HG03469 (cell line): Measurements from ENCODE around the gene CTDNEP1.
"Not testable (repeated sequence)": the region's sequence is repeated elsewhere in the genome, so short reads cannot be mapped to it uniquely, and the experiment has no call there.

Source experiments
- ATAC-seq: cut with Tn5 transposase; IDR thresholded peaks from one replicate; pipeline ENCODE4 v1.9.1; 2021; ENCODE audit warnings: mild to moderate bottlenecking, moderate library complexity, moderate number of reproducible peaks; ENCODE audit not compliant: unreplicated experiment

Gene CTDNEP1

GRCh38 chr17:7249214-7249613 lies 2.3 kb downstream of the CTDNEP1 start:
- no peak for ATAC-seq

- no peak for ATAC-seq
Measured at GRCh38 chr17:7248796-7249195, 2.7 kb downstream of the CTDNEP1 start.

DNA sequence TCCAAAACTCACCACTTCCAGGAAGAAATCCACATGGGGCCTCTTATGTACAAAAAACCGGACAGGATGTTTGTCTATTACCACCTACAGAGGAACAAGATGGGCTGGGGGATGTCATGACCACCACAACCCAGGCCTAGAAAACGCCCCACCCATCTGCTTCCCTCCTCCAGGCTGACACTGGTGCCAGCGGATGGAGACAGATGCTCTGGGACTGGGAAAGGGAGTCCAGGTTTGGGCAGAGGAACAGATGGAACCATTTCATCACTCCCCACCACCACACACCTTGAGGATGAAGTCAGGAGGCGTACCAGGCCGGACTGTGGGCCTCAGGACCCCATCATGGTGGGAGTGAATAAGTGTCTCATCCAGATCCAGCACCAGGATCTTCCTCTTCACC lies 4.8 kb downstream of the CTDNEP1 start:
- ATAC-seq: no peak

DNA sequence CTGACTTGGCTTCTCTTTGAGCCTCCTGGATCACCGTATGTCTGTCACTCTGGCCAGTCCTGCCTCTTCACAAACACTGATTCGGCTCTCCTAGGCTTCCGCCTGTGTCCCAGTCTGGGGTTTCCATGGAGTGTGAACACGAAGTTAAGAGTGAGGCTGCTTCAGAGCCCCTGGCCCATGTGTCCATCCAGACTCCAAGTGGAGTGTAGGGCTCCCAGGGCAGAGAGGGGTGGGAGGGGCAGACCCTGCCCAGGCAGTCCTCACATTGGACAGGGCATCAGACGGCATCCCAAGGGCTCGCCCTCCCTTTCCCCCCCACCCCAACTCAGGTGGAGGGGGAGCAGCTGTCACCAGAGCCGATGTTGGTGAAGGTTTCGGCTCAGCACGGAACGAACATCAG lies 7.7 kb downstream of the CTDNEP1 start:
- ATAC-seq: not testable (repeated sequence)

DNA sequence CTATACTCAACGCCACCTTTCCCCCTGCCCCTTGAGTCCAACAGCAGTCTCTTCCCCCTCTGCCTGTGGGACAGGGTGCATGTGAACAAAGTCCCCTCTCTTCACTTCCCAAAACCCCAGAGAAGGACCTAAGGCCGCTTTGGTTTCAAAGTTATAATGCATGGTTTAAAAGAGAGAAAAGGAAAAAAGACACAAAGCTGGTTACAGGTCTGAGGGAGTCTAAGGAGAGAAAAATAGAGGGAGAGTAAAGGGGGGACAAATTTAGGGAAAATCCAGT lies 8.1 kb downstream of the CTDNEP1 start:
- no peak for ATAC-seq

GRCh38 chr17:7242717-7243452 lies 8.6 kb downstream of the CTDNEP1 start:
- no peak for ATAC-seq

- ATAC-seq: no peak
Measured at GRCh38 chr17:7241783-7242716, 9.5 kb downstream of the CTDNEP1 start, which contains the start of gene GABARAP. Gene GABARAP (minus strand): TSS chr17:7242449. CDS start chr17:7242330, 119 bp downstream.

DNA sequence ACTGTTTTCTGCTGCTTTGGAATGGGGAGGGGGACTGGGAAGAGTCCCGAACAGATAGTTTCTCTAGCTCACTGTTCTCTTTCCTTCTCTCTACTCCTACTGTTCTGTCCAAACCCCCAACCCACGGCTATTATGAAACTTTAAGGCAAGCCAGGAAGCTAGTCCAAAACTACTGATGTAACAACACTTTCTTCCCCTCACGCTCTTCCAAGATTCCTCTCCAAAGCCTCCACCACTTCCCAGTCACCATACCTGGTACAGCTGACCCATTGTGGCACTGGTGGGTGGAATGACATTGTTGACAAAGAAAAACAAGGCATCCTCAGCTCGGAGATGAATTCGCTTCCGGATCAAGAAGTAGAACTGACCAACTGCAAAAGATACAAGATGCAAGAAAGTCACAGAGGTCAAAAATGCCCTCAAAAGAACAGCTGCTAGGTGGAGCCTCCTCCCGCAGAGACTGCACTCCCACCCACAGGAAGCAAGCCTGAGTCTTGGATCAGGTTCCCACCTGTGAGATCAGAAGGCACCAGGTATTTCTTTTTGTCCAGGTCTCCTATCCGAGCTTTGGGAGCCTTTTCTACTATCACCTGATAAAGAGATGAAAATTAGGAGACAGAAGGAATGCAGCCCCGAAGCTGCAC lies 10.3 kb downstream of the CTDNEP1 start:
- ATAC-seq: no peak

GRCh38 chr17:7240375-7240774 lies 11.2 kb downstream of the CTDNEP1 start:
- no peak for ATAC-seq

GRCh38 chr17:7239091-7240027 lies 12.2 kb downstream of the CTDNEP1 start, which contains the start of gene PHF23:
Gene PHF23 (minus strand): TSS chr17:7239457. CDS start chr17:7239279, 178 bp downstream.
- ATAC-seq: peak; percentile 33

- no peak for ATAC-seq
Measured at GRCh38 chr17:7238420-7239090, 13.0 kb downstream of the CTDNEP1 start.

DNA sequence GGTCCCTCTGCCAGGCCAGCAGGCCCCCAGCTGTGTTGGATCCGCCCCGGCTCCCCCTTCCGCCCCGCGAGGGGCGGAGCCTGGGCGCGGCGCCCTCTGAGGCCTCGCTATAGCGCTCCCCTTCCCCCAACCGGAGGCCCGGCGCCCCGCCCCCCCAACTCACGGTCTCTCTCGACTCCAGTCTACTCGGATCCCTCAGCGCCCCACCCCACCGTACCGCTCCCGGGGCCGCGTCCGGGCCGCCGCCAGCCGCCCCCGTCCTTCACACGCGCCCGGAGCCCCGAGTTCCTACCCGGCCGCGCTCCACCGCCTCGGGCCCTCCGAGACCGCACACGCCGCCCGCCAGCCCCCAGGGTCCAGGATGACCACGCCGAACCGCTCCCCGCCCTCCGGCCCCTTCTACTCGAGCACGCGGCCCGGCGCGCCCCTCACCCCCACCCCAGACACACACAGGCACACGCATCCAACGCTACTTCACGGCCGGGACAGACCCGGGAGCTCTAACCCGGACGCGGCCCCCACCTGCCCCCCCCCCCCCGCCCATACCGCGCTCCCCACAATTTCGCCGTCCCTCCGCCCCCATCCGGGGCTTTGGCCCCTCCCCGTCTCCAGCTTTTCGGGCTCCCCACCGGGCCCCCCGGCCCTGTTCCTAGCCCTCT lies 13.6 kb downstream of the CTDNEP1 start:
- no peak for ATAC-seq

DNA sequence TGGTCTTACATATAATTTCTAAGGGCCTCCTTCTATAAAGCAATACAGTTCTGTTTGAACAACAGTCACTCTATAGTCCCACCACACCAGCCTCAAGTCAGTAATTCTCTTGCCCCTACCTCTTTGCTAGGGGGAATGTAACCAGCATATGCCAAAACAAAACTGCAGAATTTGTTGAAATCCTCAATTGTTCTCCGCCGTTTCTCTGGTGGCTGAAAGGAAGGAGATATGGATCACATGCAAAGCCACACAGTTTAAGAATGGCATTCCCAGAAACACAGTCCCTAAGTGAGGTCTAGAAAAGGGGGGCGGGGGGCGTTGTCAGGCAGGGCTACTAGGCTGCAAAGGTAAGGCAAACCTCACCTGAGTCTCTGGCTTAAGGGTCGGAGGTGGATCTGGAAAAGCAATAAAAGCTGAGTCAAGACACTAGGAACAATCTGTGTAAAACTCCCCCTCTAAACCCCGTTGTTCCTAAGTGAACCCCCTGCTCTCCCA lies 14.2 kb downstream of the CTDNEP1 start:
- ATAC-seq: no peak

DNA sequence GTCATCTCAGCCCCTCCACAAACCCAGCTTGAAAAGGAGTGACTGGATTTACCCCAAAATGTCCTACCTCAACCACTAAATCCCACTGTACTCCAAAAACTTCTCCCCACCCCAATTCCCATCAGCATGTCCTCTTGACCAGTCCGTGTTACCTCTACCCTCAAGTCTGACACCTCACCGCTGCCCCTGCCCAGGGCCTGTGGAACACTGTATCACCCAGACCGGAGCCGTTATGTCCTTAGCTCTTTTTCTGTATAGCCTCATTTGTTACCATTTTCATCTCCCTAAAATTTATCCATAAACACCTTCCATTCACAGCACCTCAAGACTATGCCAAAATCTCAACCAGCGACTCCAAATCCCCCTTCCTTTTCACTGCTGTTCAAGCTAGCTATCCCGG lies 14.7 kb downstream of the CTDNEP1 start:
- no peak for ATAC-seq

GRCh38 chr17:7235693-7236665 lies 15.6 kb downstream of the CTDNEP1 start:
- no peak for ATAC-seq

- no peak for ATAC-seq
Measured at GRCh38 chr17:7234083-7234951, 17.2 kb downstream of the CTDNEP1 start, which contains the start of gene DVL2. Gene DVL2 (minus strand): TSS chr17:7234517. CDS start chr17:7234262, 255 bp downstream.

- no peak for ATAC-seq
Measured at GRCh38 chr17:7233701-7234082, 17.8 kb downstream of the CTDNEP1 start.
